CD4-positive, alpha-beta T cell treated with Interleukin-15 for 1 hour (primary cell): Measurements from ENCODE around the gene FNDC1.
"Not testable (repeated sequence)": the region's sequence is repeated elsewhere in the genome, so short reads cannot be mapped to it uniquely, and the experiment has no call there.

Source experiments
- DNase-seq: peaks from one replicate; pipeline ENCODE4 v3.0.0-alpha.2; 2020

Gene FNDC1

GRCh38 chr6:159169193-159169555 lies at the start of gene FNDC1:
FNDC1 (plus strand) TSS chr6:159169400; CDS start chr6:159169597, 197 bp downstream.
- DNase-seq: no peak

- peak; percentile 38 for DNase-seq
Observed at GRCh38 chr6:159119791-159120190, 49.4 kb upstream of the FNDC1 start.

- DNase-seq: no peak
Observed at GRCh38 chr6:159121486-159121885, 47.7 kb upstream of the FNDC1 start.

DNA sequence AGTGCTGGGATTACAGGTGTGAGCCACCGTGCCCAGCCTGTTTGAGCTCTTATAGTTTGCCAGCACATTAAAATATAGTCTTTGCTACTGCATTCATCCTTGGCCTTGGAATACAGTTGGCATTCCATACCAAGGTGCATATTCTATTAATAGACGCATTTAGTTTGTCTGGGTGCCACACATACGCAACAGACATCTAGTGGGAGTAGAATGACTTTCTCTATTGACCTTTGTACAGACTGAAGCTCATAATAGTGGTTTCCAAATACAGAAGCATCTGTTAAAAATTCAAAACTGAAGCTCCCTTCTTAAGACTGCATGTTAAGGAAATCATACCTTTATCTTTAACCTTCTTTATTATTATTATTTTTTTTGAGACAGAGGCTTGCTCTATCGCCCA lies 46.7 kb upstream of the FNDC1 start:
- no peak for DNase-seq

DNA sequence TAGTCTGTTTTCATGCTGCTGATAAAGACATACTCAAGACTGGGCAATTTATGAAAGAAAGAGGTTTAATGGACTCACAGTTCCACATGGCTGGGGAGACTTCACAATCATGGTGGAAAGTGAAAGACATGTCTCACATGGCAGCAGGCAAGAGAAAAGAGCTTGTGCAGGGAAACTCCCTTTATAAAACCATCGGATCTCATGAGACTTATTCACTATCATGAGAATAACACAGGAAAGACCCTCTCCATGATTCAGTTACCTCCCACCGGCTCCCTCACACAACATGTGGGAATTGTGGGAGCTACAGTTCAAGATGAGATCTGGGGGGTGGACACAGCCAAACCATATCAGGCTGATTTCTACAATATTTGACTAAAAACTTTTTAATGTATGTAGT lies 45.4 kb upstream of the FNDC1 start:
- DNase-seq: not testable (repeated sequence)

- DNase-seq: no peak
Observed at GRCh38 chr6:159125014-159125609, 44.1 kb upstream of the FNDC1 start.

GRCh38 chr6:159125951-159126352 lies 43.2 kb upstream of the FNDC1 start:
- no peak for DNase-seq

GRCh38 chr6:159126590-159126989 lies 42.6 kb upstream of the FNDC1 start:
- no peak for DNase-seq

GRCh38 chr6:159127701-159128100 lies 41.5 kb upstream of the FNDC1 start:
- no peak for DNase-seq

DNA sequence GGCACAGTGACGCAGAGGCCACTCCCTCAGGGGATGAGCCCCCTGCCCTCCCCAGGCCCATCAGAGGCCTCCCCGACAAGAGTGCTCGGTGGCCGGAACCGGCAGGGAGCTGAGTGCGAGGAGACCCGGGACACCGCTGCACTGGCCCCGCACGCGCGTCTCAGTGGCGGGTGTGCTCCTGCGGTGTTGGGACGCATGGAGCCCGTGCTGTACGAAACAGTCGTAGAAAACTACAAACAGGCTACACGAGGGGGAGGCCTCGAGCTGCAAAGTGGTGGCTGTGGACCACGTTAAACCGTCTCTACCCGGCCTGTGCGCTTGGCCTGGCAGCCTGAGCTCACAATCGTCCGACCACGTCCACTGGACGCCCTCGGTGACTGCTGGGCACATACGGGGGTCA lies 40.2 kb upstream of the FNDC1 start:
- DNase-seq: no peak

GRCh38 chr6:159130846-159131245 lies 38.4 kb upstream of the FNDC1 start:
- DNase-seq: no peak

- DNase-seq: no peak
Observed at GRCh38 chr6:159131709-159132108, 37.5 kb upstream of the FNDC1 start.

- no peak for DNase-seq
Observed at GRCh38 chr6:159132664-159133063, 36.5 kb upstream of the FNDC1 start.

GRCh38 chr6:159134701-159135364 lies 34.4 kb upstream of the FNDC1 start:
- DNase-seq: peak; percentile 73

GRCh38 chr6:159137676-159138075 lies 31.5 kb upstream of the FNDC1 start:
- no peak for DNase-seq

DNA sequence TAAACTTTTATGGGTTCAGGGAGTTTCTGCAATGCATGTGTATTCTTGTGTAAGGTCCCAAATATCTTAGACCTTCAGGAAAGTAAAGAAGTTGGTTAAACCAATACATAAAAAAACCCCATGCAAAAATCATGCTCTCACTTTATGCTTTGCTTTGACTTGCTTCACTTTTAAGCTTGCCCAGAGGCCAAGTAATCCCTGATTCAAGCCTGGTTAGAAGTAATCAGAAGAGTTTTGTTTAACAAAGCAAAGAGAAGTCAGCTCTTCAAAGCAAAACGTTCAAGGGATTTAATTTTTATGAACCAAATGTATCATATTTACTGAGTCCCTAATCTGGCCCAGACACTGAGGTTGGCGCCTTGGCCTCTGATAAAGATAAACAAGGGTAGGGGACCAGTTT lies 26.7 kb upstream of the FNDC1 start:
- DNase-seq: no peak

DNA sequence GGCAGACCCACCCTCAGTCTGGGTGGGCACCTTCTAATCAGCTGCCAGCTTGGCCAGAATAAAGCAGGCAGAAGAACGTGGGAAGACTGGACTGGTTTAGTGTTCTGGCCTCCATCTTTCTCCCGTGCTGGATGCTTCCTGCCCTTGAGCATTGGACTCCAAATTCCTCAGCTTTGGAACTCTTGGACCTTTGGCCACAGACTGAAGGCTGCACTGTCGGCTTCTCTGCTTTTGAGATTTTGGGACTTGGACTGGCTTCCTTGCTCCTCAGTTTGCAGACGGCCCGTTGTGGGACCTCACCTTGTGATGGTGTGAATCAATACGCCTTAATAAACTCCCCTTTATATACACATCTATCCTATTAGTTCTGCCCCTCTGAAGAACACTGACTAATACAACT lies 20.6 kb upstream of the FNDC1 start:
- no peak for DNase-seq

DNA sequence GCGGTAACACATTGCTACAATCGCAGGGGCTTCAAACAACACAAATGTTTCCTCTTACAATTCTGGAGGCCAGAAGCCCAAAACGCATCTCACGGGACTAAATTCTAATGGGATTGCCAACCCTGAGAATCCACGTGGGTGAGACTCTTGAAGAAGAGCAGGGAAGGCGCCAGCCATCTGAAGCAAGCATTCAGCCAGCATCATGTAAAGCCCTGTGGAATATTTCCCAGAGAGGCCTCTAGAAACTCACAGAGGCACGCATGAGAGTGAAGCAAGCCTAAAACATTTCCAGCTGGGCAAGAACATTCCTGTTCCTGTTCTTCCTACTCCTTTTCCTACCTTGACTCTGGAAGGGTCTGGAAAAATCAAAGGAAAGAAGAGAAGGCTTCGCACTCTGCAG lies 19.6 kb upstream of the FNDC1 start:
- no peak for DNase-seq

DNA sequence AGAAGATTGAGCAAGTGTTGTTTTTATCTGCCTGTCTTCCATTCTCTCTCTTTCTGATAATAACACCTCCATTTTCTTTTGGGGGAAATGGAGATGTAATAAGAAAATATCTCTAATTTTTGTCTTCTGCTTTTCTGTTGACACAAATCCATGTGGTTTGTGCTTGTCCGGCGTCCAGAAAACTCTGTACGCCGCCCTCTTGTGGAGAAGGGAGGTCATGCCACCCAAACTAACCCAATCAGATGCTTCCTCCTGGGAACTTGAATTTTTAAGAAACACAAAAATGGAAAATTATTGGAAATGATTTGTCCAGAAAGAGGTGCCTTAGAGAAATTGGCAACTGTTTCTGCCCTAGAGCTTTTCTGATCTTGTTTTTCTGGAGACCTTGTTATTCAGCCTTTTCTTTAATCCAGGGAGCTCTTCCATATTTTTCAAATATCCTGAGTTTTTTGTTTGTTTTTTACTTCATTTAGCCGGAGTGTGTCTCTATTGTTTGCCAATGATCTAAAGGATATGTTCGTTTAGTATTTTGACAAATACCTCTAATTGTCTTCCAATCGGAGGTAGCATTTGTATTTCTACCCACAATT lies 17.8 kb upstream of the FNDC1 start:
- peak; percentile 58 for DNase-seq

DNA sequence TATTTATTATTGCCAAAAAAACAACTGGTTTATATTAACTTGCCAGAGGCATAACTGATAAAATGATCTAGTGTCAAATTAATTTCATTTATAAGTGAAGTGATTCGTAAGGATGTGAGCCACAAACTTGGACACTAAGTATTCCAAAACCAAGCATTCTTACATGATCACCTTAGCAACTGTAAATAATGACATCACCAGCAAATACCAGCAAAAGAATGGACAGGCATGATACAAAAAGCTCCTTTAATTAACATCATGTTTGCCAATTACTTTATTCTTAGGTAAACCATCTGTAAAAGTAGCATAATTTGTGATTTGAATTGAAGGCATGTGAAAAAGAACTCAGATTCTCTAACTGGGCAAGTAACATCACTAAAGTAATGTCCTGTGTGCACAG lies 17.2 kb upstream of the FNDC1 start:
- no peak for DNase-seq

DNA sequence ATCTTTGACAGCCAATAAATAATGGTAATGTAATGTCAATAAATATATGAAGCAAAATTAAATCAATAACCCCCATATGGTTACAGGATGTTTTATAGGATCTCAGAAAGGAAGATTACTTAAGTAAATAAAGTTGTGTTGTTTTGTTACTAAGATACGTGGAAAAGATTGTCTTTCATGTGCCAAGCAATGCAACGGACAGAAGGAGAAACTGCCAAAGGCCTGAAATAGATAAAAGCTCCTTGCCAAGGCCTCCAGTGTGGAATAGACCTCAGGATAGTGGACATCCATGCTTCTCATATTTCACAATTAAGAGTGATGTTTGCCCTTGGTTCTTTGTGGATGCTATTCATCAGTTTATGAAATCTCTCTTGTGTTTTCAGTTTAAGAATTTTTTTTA lies 16.4 kb upstream of the FNDC1 start:
- DNase-seq: no peak

DNA sequence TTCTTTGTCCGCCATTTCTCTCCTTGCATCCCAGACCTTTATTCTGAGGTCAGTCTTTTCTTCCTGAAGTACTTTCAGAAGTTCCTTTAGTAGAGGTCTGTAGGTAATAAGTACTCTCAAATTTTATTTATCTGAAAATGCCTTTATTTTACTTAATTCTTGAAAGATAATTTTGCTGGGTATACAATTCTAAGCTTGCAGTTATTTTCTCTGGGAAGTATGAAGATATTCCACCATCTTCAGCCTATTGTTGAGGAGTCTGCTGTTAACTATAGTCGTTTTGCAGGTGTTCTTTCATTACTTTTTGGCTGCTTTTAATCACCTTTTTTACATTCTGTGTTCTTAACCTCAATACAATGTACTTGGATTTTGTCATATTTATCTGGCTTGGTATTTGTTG lies 13.5 kb upstream of the FNDC1 start:
- DNase-seq: no peak

DNA sequence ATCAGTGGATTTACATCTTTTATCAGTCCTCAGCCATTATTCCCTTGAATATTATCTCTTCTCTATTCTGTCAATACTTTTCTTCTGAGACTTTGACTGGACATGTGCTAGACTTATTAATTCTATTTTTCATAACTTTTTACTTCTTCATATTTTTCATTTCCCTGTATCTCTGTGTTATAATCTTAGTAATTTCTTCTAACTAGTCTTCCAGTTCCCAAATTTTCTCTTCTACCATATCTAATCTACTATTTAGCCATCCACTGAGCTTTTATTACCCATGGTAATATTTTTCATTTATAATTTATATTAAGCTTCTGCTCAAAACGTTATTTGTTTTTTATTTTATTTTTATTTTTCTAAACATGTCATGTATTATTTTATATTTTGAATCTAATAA lies 13.1 kb upstream of the FNDC1 start:
- no peak for DNase-seq

DNA sequence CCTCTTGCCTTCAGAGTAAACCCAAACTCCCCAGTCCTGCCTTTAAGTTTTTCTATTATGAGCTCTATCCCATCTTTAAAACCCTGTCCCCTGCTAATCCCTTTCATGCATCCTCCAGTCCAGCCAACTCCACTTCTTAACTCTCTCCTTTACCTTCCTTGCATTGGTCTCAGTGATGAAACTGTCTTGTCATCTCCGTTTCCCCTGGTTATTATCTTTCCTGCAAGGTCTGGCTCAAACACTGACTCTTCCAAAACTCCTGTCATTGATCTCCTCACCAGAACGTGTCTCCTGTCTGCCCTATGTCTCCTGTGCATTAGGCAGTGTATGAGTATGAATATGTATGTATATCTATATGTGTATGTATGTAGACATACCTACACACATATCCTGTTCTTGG lies 11.8 kb upstream of the FNDC1 start:
- no peak for DNase-seq

GRCh38 chr6:159161839-159162238 lies 7.4 kb upstream of the FNDC1 start:
- no peak for DNase-seq
